ACC112 (cell line): ENCODE measurements around the gene DUSP2.

Experiments used
- H2AFZ ChIP-seq: fragments of 200-600 bp; sonication (generic); one replicate; pipeline ENCODE4 v1.6.0; 2017; ENCODE audit warnings: antibody characterized with exemption, low read length; ENCODE audit not compliant: unreplicated experiment
- H3K27ac ChIP-seq: fragments of 200-600 bp; sonication (generic); 2 replicates; pipeline ENCODE4 v1.5.1; 2014; ENCODE audit warnings: low read depth, mild to moderate bottlenecking, antibody characterized with exemption, low read length, moderate library complexity
- H3K27me3 ChIP-seq: fragments of 200-600 bp; sonication (generic); 2 replicates; pipeline ENCODE4 v1.6.1; 2014; ENCODE audit warnings: mild to moderate bottlenecking, antibody characterized with exemption, low read length, moderate library complexity, mixed read lengths; ENCODE audit not compliant: insufficient read depth
- H3K36me3 ChIP-seq: fragments of 200-600 bp; sonication (generic); 2 replicates; pipeline ENCODE4 v1.6.1; 2016; ENCODE audit warnings: mild to moderate bottlenecking, antibody characterized with exemption, low read length, moderate library complexity, mixed read lengths; ENCODE audit not compliant: insufficient read depth
- H3K4me1 ChIP-seq: fragments of 200-600 bp; sonication (generic); one replicate; pipeline ENCODE4 v1.6.1; 2016; ENCODE audit warnings: low read length, mixed read lengths; ENCODE audit not compliant: insufficient read depth, unreplicated experiment, control insufficient read depth
- H3K4me3 ChIP-seq: fragments of 200-600 bp; sonication (generic); 2 replicates; pipeline ENCODE4 v1.5.1; 2014; ENCODE audit warnings: mild to moderate bottlenecking, low read depth, low read length
- H3K79me2 ChIP-seq: fragments of 200-600 bp; sonication (generic); one replicate; pipeline ENCODE4 v1.6.0; 2016; ENCODE audit warnings: low read length; ENCODE audit not compliant: control insufficient read depth, unreplicated experiment, insufficient read depth

DUSP2 gene

DNA sequence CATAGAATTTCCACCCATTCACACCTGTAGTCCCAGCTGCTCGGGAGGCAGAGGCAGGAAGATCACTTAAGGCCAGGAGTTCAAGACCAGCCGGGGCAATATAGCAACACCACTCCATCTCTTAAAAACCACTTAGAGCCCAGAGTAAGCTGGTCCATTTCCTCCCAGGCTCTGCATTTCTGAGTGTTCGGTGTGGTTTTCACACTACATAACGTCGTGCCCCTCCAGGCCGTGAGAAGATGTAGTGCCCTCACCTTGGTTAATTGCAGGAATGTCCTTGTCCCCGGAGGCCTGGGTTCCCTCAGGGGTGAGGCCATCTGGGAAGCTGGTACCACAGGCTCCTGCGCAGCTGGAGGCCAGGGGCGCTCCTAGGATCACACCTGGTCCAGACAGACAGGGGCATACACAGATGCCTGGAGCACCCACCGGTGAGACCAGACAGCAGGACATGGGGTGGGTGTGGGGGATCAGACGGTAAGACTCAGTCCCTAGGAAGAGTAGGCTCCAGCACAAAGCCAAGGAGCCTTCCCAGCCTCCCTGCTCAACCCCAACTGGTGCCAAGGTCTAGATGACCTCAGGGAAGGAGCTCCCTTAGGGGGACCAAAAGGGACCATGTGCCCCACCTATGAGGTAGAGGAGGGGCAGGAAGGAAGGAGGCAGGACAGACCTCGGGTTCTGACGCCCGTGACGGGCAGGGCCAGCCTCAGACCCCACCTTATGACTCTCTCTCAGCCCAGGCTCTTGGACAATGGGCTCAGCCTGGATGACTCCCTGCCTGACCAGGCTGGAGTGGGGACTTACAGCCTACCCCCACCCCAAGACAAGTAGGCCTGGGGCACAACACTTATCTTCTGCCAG is 7.7 kb downstream of the DUSP2 start:
- no peak overlapping the region for H3K4me3 ChIP-seq
- no peaks in the 10 kb centered on the region for H3K79me2 ChIP-seq
- no peak overlapping the region for H3K27ac ChIP-seq
- H3K36me3 ChIP-seq: no peaks in the 10 kb centered on the region
- H2AFZ ChIP-seq: no peak overlapping the region
- H3K27me3 ChIP-seq: peaks cover 28% of the 10 kb centered on the region
- no peaks in the 10 kb centered on the region for H3K4me1 ChIP-seq

DNA sequence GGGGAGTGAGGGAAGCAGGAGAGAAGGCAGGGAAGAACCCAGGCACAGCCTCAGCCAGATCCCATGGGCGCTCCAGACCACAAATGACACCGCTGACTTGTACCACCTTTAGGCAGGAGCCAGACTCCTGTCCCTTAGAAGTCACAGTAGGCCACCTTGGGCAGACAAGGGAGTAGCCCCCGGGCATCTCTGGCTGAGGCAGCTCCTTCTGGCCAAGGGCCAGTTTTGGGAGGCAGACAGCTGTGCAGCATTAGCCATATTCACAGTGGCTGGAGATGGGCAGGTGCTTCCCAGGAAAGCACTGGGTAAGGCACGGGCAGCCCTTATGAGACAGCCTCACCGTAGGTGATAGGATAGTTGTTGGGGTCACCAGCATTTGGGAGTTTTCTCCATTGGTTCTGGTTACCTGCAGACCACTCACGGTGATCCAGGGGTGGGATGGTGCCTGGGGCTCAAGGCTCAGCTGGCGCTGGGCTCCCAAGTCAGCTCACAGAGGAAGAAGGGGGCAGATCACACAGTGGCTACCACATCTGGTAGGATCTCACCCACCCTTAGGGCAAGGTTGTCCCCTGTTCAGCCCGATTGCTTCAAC is 9.0 kb downstream of the DUSP2 start:
- no peaks in the 10 kb centered on the region for H3K4me1 ChIP-seq
- H2AFZ ChIP-seq: no peak overlapping the region
- H3K27me3 ChIP-seq: peaks cover 28% of the 10 kb centered on the region
- H3K4me3 ChIP-seq: no peak overlapping the region
- no peak overlapping the region for H3K27ac ChIP-seq
- H3K36me3 ChIP-seq: no peaks in the 10 kb centered on the region
- no peaks in the 10 kb centered on the region for H3K79me2 ChIP-seq

DNA sequence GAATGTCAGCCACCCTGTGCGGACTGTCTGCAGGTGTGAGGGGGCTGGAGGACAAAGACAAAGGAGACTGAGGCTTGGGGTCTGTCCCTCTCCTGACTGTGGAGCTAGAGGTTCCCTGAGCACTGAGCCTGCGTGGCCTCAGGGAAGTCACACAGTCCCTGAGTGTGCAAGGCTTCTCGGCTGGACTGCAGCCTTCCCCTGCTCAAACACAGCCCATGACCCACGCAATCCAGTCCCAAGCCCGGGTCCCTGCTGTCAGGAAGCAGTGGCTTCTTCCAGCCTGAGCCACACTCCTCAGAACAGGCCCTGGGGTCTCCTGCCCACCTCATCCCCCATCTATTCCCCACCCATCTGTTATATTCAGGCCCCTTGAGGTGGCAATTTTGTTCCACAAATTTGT is 9.6 kb downstream of the DUSP2 start:
- H3K27ac ChIP-seq: no peak overlapping the region
- peaks cover 33% of the 10 kb centered on the region for H3K27me3 ChIP-seq
- H3K4me3 ChIP-seq: no peak overlapping the region
- no peaks in the 10 kb centered on the region for H3K79me2 ChIP-seq
- no peak overlapping the region for H2AFZ ChIP-seq
- H3K4me1 ChIP-seq: no peaks in the 10 kb centered on the region
- no peaks in the 10 kb centered on the region for H3K36me3 ChIP-seq

DNA sequence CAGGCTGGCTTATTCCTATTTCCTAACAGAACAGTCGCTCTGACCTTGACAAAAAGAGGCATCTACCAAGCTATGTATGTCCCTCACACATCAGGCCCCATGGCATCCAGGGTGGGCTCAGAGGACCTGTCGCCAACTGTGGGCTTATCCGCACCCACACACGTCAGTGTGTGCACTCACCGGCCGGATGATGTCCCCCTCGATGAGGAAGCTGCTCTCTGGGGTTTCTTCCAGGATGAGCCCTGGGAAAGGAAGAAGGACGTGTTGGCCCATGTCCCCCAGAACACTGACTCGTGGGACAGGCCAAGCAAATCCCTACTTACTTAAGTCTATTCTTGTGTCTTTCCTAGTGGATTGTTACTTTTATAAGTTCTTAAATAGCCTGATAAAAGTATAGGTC is 10.1 kb downstream of the DUSP2 start:
- Histone ChIP-seq H3K79me2 (no peaks in the 10 kb centered on the region), H3K4me1 (no peaks in the 10 kb centered on the region), H3K27me3 (peaks cover 35% of the 10 kb centered on the region), H3K27ac (no peak overlapping the region), H2AFZ (no peak overlapping the region), H3K36me3 (no peaks in the 10 kb centered on the region), H3K4me3 (no peak overlapping the region)

DNA sequence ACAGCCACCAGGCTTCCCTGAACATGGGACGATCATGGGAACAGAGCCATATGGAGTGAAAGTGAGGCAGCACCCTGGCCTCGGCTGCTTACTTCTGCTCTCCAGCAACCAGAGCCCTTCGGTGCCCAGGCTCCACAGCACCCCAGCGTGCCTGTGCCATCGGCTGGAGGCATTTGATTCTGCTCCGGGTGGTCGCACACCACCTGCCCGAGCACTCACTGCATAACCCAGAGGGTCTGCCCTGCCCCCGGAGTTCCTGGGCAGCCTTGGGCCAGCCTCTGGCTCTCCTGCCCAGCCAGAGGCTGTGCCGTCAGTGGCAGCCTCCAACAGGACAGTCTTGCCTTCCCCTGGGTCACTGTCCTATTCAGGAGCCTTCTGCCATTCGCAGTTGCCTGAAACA is 10.8 kb downstream of the DUSP2 start:
- no peak overlapping the region for H3K4me3 ChIP-seq
- H3K27me3 ChIP-seq: peaks cover 40% of the 10 kb centered on the region
- H3K79me2 ChIP-seq: no peaks in the 10 kb centered on the region
- H3K4me1 ChIP-seq: no peaks in the 10 kb centered on the region
- H3K27ac ChIP-seq: no peak overlapping the region
- H2AFZ ChIP-seq: no peak overlapping the region
- H3K36me3 ChIP-seq: no peaks in the 10 kb centered on the region

GRCh38 chr2:96131813-96132745 is 13.2 kb downstream of the DUSP2 start:
- Histone ChIP-seq H3K4me3 (no peak overlapping the region), H3K27me3 (peaks cover 48% of the 10 kb centered on the region), H3K36me3 (no peaks in the 10 kb centered on the region), H2AFZ (no peak overlapping the region), H3K4me1 (no peaks in the 10 kb centered on the region), H3K27ac (no peak overlapping the region), H3K79me2 (no peaks in the 10 kb centered on the region)

DNA sequence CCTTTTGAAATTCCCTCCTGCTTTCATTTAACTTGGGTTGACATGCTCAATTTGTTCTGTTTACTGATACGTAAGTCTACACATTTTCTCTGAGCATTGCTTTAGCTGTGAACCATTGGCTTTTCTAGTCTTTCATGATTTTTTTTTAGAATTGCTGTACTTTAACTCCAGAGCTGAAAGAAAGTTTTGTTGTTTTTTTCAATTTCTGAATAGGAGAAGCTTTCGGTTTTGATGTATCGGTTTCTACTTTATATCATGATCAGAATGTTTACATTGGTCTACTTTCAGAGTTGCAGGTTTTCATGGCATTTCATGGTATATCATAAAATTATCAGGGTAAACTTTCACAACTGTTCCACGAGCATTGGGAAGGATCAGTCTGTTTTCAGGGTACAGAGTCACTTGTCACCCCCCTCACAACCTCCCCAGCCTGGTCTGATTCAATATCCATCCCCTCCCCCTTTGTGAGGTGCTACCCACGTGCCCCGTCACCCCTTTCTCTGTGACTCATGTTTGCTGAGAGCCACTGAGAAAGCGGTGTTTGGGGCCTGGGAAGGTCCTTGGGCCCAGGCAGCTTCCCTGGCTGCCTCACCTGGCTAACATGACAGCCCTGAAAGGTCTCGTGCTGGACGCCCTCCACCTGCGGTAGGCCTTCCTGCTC is 14.0 kb downstream of the DUSP2 start:
- Histone ChIP-seq H3K79me2 (no peaks in the 10 kb centered on the region), H3K36me3 (no peaks in the 10 kb centered on the region), H3K27me3 (peaks cover 52% of the 10 kb centered on the region), H3K4me1 (no peaks in the 10 kb centered on the region), H3K4me3 (no peak overlapping the region), H3K27ac (no peak overlapping the region), H2AFZ (no peak overlapping the region)

GRCh38 chr2:96130483-96130882 is 14.8 kb downstream of the DUSP2 start:
- Histone ChIP-seq H3K4me3 (no peak overlapping the region), H3K27me3 (peaks cover 52% of the 10 kb centered on the region), H3K4me1 (no peaks in the 10 kb centered on the region), H2AFZ (no peak overlapping the region), H3K79me2 (no peaks in the 10 kb centered on the region), H3K27ac (no peak overlapping the region), H3K36me3 (no peaks in the 10 kb centered on the region)

GRCh38 chr2:96129528-96130120 is 15.6 kb downstream of the DUSP2 start:
- Histone ChIP-seq H3K27ac (no peak overlapping the region), H3K27me3 (peaks cover 55% of the 10 kb centered on the region), H2AFZ (no peak overlapping the region), H3K36me3 (no peaks in the 10 kb centered on the region), H3K79me2 (no peaks in the 10 kb centered on the region), H3K4me3 (no peak overlapping the region), H3K4me1 (no peaks in the 10 kb centered on the region)

GRCh38 chr2:96128456-96128855 is 16.8 kb downstream of the DUSP2 start:
- no peaks in the 10 kb centered on the region for H3K4me1 ChIP-seq
- peaks cover 44% of the 10 kb centered on the region for H3K27me3 ChIP-seq
- H3K27ac ChIP-seq: no peak overlapping the region
- no peaks in the 10 kb centered on the region for H3K79me2 ChIP-seq
- H2AFZ ChIP-seq: no peak overlapping the region
- H3K4me3 ChIP-seq: no peak overlapping the region
- H3K36me3 ChIP-seq: no peaks in the 10 kb centered on the region
